ENCODE measurements around the gene TRPM3.

The TRPM3 gene

GRCh38 chr9:71121275-71122021, at the start of gene TRPM3:
TSS of gene TRPM3 (minus strand) at chr9:71121621. CDS start at chr9:71121354, 267 bp downstream.
- no peak for FAIRE-seq
- DNase-seq (ENCODE audit: extremely low spot score, insufficient read length, low read depth) = no peak

DNA sequence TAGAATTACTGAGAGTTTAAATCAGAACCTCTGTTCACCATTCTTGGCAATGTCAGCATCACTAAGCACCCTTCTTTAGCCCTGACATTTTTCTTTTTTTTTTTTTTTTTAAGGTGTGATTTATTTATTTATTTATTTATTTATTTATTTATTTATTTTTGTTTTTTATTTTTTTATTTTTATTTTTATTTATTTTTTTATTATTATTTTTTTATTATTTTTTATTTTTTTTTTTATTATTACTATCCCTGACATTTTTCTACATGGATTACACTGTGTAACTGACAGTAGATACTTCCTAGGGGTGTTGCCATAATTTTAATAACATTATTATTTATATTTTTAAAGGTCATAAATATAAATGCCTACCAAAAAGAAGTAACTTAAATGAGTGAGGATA, 47.0 kb upstream of the TRPM3 start:
- FAIRE-seq = no peak

GRCh38 chr9:71162126-71162525, 40.7 kb upstream of the TRPM3 start:
- no peak for FAIRE-seq
- no peak for DNase-seq (ENCODE audit: extremely low spot score, insufficient read length, low read depth)

More for the DNA sequence above, 47.0 kb upstream of the TRPM3 start:
- no peak for DNase-seq (ENCODE audit: extremely low spot score, insufficient read length, low read depth)

DNA sequence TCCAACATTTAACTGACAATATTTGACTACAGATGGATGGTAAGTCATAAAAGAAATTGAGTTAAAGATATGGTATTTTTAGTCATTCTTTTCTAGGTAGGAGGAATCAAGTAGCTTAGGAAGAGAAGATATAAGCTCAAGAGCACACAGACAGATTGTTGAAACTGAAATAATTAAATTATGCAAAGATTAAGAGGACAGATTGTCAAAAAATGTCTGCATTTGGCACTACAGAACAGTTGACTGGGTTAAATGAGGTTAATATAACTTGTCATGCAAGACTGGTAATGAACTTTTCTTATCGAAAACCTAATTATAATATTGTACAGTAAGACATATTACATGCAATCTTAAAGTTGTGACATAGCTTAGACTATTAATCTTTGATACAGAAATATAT, 36.3 kb upstream of the TRPM3 start:
- no peak for FAIRE-seq
- no peak for DNase-seq (ENCODE audit: extremely low spot score, insufficient read length, low read depth)

- FAIRE-seq (no peak), DNase-seq (ENCODE audit: extremely low spot score, insufficient read length, low read depth) (no peak)
Measured at GRCh38 chr9:71147368-71147767, 25.9 kb upstream of the TRPM3 start.

- FAIRE-seq = no peak
Measured at GRCh38 chr9:71146511-71146910, 25.1 kb upstream of the TRPM3 start.

GRCh38 chr9:71145179-71145578, 23.8 kb upstream of the TRPM3 start:
- DNase-seq (ENCODE audit: extremely low spot score, insufficient read length, low read depth) (no peak), FAIRE-seq (no peak)

More at GRCh38 chr9:71146511-71146910, 25.1 kb upstream of the TRPM3 start:
- no peak for DNase-seq (ENCODE audit: extremely low spot score, insufficient read length, low read depth)

- DNase-seq (ENCODE audit: extremely low spot score, insufficient read length, low read depth) (no peak), FAIRE-seq (no peak)
Measured at GRCh38 chr9:71144495-71144894, 23.1 kb upstream of the TRPM3 start.

GRCh38 chr9:71136696-71137095, 15.3 kb upstream of the TRPM3 start:
- no peak for FAIRE-seq
- no peak for DNase-seq (ENCODE audit: extremely low spot score, insufficient read length, low read depth)

GRCh38 chr9:71131145-71131544, 9.7 kb upstream of the TRPM3 start:
- no peak for FAIRE-seq
- DNase-seq (ENCODE audit: extremely low spot score, insufficient read length, low read depth) = no peak

DNA sequence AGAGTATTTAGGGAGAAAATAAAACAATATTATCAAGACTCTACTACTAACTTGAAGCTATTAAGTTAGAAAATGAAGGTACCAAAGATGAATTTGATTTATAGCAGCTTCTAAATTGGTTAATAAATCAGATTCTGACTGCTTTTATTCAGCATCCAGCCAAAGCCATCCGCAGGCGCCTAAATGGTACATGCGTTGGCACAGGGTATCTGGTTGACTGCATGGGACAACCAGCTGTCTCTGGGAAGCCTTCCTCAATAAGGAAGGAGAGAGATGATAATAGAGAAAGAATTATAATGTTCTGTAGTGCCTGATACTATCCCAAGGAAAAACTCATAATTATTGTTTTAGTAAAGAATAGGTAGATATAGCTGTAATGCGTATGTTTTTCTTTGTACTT, 9.1 kb upstream of the TRPM3 start:
- FAIRE-seq = no peak
- DNase-seq (ENCODE audit: extremely low spot score, insufficient read length, low read depth) = no peak

- DNase-seq (ENCODE audit: extremely low spot score, insufficient read length, low read depth) = no peak
- FAIRE-seq = no peak
Measured at GRCh38 chr9:71128796-71129195, 7.4 kb upstream of the TRPM3 start.

DNA sequence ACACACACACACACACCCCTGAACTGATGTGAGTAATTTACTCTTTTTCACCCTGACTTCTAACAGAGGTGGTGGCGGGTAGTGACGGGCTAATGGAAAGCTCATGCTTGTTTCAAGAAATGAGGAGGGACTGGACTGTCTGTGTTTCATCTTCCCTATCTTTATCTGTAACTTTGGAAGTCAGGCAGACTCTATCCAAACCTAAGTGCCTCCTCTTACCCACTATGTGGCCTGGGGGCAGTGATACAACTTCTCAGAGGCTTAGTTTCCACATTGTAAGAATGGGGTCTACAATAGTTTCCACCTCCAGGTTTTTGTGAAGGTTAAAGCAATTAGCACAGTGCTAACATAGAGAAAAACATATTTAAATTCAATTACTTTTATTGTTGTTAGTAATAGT, 5.9 kb upstream of the TRPM3 start:
- no peak for DNase-seq (ENCODE audit: extremely low spot score, insufficient read length, low read depth)
- FAIRE-seq = no peak

GRCh38 chr9:71122421-71122820, 1.0 kb upstream of the TRPM3 start:
- no peak for FAIRE-seq
- DNase-seq (ENCODE audit: extremely low spot score, insufficient read length, low read depth) = no peak

DNA sequence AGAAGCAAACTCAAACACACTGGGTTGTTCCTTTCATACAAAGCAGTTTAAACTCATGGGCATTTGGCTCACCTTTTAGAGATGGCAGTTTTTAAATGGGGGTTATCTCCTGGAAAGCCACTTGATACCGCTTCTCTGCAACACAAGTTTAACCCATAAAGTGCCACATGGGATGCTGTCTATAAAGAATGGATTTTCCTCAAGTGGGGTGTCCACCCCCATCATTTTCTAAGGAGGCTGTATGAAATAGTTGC, 528 bp upstream of the TRPM3 start:
- DNase-seq (ENCODE audit: extremely low spot score, insufficient read length, low read depth) (no peak), FAIRE-seq (no peak)

DNA sequence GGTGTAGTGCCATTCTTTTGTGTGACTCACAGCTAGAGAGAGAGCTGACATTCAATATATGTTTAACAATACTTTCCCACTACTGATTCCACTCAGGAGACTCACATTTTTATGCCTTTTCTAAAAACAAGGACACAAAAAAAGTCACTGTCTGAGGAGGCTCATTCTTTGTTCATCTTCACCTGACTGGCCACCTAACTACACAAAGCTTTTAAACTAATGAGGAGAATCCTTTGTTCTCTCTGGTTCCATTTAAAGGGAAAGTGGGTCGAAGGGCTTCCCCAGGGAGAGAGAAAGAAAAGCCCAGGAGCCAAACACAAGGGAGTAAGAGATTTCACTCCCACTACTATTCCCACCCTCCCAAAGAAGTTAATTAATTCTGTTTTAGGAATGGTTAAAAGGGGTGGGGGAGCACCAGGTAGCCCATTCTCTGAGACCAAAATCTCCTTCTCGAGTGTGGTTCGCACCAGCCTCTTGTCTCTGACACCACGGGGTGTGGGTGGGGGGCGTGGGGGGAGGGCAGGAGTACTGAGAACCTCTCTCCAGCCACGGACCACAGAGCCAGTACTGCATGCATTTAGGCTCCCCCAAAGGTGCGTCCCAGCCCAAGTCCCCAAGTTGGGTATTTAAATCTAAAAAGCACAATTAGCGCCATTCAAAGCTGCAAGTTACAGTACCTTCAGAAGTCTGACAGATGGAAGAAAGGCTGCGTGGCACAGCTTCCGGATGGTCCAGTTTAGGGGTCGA, 747 bp downstream of the TRPM3 start:
- FAIRE-seq (no peak), DNase-seq (ENCODE audit: extremely low spot score, insufficient read length, low read depth) (no peak)

DNA sequence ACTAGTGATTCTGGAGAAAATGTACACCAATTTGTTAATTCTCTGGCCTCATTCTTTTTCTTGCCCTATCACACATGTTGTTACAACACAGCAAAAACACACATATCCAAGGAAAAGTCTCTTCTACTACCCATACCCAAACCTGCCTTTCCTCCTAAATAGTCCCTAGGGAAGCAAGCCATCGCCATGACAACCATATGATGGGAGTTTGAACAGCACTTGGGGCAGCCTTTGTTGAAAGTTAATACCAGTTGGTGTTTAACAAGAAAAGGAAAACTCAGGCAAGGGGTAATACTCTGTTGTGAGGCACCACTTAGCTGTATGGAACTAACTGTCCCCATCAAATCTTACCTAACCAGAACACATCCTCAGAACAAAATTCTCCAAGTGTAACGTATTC, 1.7 kb downstream of the TRPM3 start:
- no peak for FAIRE-seq
- no peak for DNase-seq (ENCODE audit: extremely low spot score, insufficient read length, low read depth)

DNA sequence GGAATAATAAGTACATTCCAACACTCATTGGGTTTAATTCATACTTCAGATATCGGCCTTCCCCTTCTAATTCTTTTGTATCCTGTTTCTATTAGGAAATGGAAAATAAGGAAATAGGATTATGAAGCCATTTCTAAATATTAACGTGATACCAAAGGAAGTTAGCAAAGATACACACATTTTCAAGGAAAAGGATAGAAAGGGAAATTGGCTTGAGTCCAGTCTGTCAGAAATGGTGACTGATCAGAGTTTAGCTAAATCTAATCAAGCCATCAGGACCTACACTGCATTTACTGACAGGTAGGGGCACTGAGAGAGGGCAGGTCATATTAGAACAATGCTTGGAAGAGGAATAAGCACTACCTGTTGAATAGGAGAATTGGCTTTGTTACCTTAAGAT, 3.1 kb downstream of the TRPM3 start:
- no peak for DNase-seq (ENCODE audit: extremely low spot score, insufficient read length, low read depth)
- no peak for FAIRE-seq

- FAIRE-seq = no peak
- no peak for DNase-seq (ENCODE audit: extremely low spot score, insufficient read length, low read depth)
Measured at GRCh38 chr9:71115448-71115975, 5.9 kb downstream of the TRPM3 start.

- DNase-seq (ENCODE audit: extremely low spot score, insufficient read length, low read depth) = no peak
- FAIRE-seq = no peak
Measured at GRCh38 chr9:71112866-71113265, 8.6 kb downstream of the TRPM3 start.

- FAIRE-seq (no peak), DNase-seq (ENCODE audit: extremely low spot score, insufficient read length, low read depth) (no peak)
Measured at GRCh38 chr9:71108937-71109336, 12.5 kb downstream of the TRPM3 start.

DNA sequence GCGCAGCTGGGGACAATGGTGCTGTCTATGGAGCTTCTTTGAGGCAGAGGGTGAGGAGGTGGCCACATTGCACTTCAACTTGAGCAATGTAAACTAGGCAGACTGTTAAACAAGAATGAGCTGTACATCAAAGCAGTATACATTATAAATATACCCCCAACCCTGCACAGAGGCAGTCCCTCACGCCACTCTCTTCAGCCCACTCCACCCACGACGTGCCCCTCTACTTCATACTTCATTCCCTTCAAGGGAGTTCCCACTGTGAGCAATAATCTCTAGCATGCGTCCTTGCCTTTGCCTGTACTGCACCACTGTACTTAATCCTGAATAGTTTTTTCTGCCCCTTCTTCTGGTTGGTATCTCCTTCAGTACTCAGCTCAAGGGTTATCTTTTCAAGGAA, 14.4 kb downstream of the TRPM3 start:
- DNase-seq (ENCODE audit: extremely low spot score, insufficient read length, low read depth) = no peak
- FAIRE-seq = no peak

All from GM18507 (cell line).